ENCODE data around the gene GAS2L2.

DNA sequence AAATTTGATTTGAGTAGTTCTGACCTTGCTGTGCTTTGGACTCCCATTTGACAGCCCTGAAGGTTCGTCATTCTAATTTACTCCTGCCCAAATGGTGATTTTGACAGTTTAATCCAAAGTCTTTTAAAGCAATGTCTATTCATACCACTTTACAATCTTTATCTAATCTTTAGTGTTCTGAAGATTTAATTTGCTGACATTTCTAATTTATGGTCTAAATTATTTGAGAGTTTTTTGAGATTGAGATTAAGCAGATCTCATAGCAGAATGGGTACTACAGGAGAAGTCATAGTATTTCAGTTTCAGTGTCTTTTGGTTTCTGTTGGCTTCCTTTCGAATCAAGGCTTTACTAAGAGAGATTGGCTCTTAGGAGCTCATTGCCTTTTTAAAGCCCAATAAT, 54.2 kb downstream of the GAS2L2 start:
- TF ChIP-seq, protein P1, sequence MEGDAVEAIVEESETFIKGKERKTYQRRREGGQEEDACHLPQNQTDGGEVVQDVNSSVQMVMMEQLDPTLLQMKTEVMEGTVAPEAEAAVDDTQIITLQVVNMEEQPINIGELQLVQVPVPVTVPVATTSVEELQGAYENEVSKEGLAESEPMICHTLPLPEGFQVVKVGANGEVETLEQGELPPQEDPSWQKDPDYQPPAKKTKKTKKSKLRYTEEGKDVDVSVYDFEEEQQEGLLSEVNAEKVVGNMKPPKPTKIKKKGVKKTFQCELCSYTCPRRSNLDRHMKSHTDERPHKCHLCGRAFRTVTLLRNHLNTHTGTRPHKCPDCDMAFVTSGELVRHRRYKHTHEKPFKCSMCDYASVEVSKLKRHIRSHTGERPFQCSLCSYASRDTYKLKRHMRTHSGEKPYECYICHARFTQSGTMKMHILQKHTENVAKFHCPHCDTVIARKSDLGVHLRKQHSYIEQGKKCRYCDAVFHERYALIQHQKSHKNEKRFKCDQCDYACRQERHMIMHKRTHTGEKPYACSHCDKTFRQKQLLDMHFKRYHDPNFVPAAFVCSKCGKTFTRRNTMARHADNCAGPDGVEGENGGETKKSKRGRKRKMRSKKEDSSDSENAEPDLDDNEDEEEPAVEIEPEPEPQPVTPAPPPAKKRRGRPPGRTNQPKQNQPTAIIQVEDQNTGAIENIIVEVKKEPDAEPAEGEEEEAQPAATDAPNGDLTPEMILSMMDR (IDR thresholded peaks at IDR 0.05), result no peak
- TF ChIP-seq EP300 (IDR thresholded peaks at IDR 0.05) (no peak), POLR2A (IDR thresholded peaks at IDR 0.05) (no peak)

All from stomach (tissue), 4 donors.